ENCODE results near the gene DGKQ.
"Not testable (repeated sequence)": the region's sequence is repeated elsewhere in the genome, so short reads cannot be mapped to it uniquely, and the experiment has no call there.

Gene DGKQ

DNA sequence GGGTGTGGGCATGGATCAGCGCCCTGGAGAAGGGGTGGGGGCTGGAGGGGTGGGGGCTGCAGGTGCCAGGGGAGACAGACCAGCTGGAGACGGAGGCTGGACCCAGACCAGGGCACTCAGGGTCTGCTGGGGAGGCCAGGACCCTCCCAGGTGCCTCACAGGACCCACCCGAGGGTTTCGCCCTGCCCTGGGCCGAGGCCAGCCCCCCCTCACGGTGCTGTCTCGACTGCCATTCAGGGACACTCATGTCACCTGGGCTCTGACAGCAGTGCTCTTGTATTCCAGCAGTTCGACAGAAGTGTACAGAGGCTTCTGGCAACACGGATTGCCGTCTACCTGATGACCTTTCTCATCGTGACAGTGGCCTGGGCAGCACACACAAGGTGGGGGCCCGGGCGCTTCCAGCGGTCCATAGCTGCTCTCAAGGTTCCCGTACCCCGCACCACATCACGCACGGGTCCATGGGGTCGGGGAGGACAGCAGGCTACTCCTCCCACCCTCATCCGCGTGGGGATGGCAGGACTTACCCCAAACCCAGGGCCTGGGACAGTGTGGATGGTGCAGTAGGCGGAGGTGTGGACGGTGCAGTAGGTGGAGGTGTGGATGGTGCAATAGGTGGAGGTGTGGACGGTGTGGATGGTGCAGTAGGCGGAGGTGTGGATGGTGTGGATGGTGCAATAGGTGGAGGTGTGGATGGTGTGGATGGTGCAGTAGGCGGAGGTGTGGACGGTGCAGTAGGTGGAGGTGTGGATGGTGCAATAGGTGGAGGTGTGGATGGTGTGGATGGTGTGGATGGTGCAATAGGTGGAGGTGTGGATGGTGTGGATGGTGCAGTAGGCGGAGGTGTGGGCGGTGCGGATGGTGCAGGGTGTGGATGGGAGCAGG lies 23.0 kb downstream of the DGKQ start:
- DNase-seq (ENCODE audit: low read depth): no peak

- DNase-seq (ENCODE audit: low read depth): no peak
Measured at GRCh38 chr4:949656-950055, 23.7 kb downstream of the DGKQ start.

DNA sequence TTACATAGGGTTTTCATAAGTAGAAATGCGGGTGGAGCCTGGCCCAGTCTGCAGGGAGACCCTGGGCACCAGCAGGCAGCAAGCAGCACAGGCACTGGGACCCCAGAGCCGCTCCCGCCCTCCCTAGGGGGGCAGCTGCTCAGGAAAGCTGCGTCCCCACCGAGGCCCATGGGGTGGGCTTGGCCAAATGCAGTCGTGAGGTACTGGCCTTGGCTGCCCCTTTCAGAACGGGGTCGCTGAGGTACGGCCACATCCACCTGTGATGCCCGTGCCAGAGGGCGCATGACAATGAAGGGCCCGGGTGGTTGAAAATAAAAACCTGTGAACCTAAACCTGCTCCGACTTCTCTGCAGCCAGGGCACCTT lies 24.5 kb downstream of the DGKQ start:
- DNase-seq (ENCODE audit: low read depth): no peak

GRCh38 chr4:948101-948935 lies 25.1 kb downstream of the DGKQ start:
- DNase-seq (ENCODE audit: low read depth): no peak

DNA sequence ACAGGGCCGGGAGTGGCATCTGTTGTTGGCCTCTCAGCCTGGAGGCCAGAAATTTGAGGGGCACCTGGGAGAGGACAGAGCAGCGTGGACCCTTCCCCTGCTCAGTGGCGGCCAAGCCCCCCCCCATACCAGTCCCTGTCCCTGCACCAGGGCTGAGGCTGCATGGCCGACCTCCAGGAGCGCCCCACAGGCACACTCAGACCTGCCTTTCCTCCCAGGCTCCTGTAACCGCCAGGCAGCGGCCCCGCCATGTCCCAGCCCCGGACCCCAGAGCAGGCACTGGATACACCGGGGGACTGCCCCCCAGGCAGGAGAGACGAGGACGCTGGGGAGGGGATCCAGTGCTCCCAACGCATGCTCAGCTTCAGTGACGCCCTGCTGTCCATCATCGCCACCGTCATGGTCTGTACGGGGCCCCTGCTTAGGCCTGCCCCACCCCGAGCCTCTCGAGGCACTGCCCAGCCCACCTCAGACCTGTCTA lies 25.8 kb downstream of the DGKQ start:
- DNase-seq (ENCODE audit: low read depth): no peak

- DNase-seq (ENCODE audit: low read depth): no peak
Measured at GRCh38 chr4:946517-947471, 26.6 kb downstream of the DGKQ start.

DNA sequence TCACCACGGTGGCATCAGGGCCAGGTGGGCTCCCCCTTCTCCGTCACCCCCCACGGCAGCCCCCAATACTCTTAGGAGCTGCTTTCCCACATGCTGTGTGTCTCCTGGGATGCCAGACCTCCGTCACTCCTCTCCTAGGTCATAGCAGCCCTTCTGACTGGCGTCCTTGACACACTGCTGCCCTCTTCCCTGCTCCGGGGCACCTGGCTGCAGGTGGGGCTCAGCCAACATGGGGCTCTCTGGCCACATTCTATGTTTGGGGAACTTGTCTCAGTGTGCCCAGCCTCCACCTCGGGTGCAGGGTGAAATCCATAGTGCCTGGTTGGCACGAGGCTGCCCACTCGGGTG lies 27.3 kb downstream of the DGKQ start:
- no peak for DNase-seq (ENCODE audit: low read depth)

GRCh38 chr4:945274-946102 lies 27.9 kb downstream of the DGKQ start:
- DNase-seq (ENCODE audit: low read depth): no peak

GRCh38 chr4:939508-939907 lies 33.9 kb downstream of the DGKQ start:
- not testable (repeated sequence) for DNase-seq (ENCODE audit: low read depth)

DNA sequence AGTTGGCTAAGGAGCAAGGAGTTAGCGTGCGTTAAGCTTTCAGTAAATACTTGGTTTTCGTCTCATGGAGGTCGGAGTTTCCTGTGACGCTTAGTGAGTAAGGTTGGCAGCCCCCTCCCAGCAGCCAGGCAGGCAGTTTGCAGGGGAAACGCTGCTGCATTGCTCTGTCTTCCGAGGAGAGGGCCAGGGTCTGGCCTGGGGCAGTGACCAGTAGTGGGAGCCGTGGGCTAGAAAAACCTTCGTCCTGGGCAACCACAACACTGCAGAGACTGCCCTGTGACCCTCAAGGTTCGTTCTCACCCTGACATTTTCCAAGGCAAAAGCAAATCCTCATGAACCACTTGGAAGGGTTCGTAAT lies 40.7 kb downstream of the DGKQ start:
- DNase-seq (ENCODE audit: low read depth): no peak

- peak; percentile 76 for DNase-seq (ENCODE audit: low read depth)
Measured at GRCh38 chr4:931960-932712, 41.2 kb downstream of the DGKQ start, which contains the start of the genes GAK and TMEM175. Gene GAK (minus strand): TSS chr4:932316. CDS start chr4:932187, 129 bp downstream. Gene TMEM175 (plus strand): TSS chr4:932460. CDS start chr4:947740, 15,280 bp downstream.

DNA sequence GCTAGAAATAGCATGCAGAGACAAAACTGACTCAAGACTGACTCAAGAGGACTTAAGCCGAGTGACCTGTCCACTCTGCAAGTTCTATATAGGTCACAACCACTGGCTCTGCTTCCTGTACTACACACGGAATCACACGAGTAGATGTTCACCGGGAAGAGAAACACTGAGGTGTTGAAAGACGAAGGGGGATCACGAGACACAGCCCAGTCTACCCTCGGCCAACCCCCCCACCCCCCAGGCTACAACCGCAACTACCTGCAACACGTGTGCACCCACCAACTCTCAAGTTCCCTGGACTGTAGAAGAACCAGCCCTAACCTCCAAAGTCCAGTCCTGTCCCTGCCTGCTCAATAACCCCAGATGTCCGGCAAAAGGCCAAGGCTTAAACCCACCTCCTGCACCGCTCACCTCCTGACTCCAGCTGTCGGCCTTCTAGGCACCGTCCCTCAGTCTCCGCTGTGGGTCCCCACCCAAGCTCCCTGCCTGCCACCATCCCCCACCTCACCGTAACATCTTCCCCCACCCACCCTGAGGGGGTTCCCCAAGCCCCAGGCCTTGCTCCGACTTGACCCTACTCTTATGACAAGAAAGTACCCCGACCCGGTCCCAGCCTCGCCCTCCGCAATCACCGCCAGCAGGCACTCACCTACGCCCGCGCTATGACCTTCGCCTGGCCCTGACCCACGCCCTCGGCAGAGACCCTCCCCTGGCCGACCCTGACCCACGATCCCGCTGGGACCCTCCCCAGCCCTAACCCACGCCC lies 42.0 kb downstream of the DGKQ start:
- peak; percentile 16 for DNase-seq (ENCODE audit: low read depth)

DNA sequence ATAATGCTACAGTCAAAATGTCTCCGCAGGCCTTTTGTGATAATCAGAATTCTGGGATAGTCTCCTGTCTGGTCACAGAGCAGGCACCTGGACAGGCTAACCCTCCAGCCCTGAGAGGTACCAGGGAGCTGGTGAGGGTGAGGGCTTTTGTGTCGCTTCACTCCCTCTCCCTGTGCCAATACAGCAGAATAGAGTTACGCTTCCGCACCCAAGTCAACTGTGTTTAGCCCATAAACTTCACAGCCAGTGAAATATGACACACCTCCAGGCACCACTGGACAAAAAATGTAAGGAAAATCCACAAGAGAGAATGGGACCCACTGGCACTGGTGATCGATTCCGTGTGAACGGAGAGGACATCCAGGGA lies 42.6 kb downstream of the DGKQ start:
- no peak for DNase-seq (ENCODE audit: low read depth)

DNA sequence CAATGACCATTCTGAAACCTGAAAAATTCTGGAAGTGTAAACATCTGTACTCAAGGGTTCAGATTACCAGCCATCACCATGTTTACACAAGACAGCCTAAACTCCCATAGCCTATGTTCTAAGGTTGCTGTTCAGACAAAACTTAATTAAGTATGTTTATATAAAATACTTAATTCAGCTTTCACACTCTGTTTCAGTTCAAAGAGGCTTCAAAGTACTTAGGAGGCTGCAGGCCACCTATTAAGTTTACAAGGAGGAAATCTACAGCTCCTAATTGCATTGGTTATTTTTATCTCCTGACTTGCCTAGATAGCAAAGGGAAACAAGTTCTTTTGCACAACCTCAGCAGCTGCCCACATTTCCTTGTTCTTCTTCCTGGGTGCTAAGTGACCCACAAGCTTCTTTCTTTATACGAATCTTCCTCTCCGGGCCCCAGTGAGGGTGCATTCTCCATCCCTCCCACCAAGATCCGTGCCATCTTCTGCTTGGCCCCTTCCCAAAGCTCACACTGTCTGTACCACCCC lies 43.3 kb downstream of the DGKQ start:
- DNase-seq (ENCODE audit: low read depth): no peak

- no peak for DNase-seq (ENCODE audit: low read depth)
Measured at GRCh38 chr4:929096-929765, 44.1 kb downstream of the DGKQ start.

GRCh38 chr4:927566-927965 lies 45.8 kb downstream of the DGKQ start:
- not testable (repeated sequence) for DNase-seq (ENCODE audit: low read depth)

DNA sequence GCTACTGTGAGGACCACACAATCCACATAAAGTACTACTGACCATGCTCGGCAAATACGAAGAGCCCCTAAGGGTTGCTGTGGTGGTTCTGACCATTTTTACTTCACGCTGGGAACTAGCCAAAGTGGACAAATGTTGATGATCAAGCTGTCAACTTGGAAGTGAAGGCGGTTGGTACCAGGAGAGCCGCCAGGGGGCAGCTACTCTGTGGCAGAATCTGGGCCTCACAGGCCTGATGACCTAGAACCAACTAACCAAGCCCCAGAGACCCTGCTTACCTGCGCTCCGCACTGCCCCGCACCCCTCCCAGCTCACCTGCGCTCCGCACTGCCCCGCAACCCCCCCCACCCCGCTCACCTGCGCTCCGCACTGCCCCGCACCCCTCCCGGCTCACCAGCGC lies 46.8 kb downstream of the DGKQ start:
- DNase-seq (ENCODE audit: low read depth): no peak

- DNase-seq (ENCODE audit: low read depth): no peak
Measured at GRCh38 chr4:925771-926500, 47.4 kb downstream of the DGKQ start.
